ENCODE measurements around the gene GPR61.
A peak's percentile ranks its signal among the peaks of the same experiment; 100 is the strongest.

The GPR61 gene

DNA sequence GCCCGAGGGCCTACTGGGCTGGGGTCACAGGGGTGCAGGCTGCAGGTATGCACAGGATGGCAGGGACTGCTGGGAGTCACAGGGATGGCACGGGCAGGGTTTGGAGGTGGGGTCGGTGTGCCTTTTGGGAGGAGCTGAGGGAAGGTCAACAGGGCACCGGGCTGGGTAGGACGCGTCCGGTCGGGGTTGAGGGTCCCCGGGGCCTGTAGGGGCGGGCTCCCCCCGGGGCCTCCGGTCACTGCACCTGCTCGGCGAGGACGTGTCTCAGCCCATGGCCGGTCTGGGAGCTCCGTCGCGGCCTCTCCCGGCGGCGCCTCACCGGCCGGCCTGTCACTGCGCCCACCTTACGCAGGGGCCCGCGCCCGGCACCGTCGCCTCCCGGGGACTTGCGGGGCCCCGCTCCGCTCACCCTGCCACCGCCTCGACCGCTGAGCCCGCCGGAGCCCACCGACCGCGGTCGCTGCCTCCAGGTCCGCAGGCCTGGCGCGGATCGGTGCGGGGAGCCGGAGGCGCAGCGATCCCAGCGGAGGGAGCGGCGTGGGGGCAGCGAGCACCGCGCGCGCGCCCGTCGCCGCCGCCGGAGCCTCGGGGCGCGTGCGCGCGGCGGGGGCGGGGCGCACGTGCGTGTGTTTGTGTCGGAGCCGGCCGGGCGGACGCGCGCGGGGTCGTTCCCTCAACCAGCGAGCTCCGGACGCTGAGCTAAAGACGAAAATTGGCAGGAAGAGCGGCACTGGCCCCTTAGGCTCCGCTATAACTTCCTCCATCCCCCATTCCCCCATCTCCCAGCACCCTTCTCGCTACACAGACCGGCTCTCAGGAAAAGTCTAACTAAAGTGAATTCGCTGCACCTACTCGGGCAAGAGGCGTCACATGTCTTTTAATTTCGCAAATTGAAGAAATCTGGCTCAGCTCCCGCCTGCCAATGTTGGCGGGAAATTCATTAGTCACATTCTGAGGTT, 30.2 kb upstream of the GPR61 start, which contains the start of gene AMIGO1:
TSS of gene AMIGO1 (minus strand) at position 552 of the 959 bp plus-strand sequence. CDS start 815 bp downstream, outside the sequence.
- DNase-seq: peak; percentile 80

DNA sequence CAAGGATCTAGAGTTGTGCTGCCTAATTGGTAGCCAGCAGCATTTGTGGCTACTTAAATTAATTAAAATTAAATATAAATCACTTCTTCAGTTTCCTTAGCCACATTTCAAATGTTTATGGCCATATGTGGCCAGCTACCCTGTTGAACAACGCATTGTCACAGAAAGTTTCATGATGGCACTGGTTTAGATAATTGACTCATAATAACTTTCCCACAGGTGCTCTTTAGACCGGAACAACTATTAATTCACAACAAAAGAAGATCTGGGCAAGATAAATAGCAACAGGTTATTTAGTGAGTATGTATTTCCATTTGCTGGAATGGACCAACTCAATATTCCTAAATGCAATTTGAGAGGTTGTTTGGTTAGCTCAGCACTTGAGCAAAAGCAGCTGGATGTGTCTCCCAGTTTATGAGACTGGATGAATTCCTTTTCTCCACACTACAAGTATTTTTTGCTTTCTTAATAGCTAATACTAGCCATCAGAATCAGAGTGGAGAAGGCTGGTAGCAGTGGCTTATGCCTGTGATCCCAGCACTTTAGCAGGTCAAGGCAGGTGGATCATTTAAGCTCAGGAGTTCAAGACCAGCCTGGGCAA, 26.5 kb upstream of the GPR61 start:
- DNase-seq: no peak

DNA sequence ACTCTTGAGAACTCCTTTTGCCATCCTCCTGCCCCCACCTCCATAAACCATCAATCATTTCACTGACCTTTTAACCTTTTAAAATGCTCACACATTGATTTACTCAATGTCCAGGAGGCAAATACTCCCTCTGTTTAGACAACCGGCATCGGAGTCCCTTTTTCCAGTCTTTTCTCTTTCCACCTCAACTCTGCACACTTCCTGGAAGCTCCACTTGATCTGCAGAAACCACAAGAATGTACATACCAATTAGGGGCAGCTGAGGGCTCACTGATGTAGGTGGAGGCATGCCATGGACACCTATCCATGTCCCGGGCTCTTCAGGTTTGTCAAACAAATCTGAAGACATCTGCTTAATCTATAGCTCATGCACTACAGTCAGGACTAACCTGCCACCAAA, 24.8 kb upstream of the GPR61 start:
- no peak for DNase-seq

DNA sequence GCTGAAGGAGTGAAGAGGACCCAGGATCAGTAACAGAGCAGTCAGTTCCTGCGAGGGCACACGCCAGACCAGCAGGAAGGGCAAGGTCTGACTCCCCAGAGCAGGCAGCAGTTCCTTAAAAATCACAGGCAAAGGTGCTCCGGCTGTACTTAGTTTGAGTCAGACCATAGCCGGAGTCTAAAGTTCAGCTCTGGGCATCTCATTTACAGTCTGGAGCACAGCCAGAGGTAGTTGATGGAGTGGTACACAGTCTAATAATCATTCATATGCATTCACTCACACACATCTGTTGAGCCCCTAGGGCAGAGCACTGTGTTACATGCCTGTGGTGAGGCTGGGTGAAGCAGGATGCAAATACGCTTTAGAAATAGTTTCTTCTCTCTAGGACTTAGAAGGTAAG, 22.8 kb upstream of the GPR61 start:
- DNase-seq: no peak

DNA sequence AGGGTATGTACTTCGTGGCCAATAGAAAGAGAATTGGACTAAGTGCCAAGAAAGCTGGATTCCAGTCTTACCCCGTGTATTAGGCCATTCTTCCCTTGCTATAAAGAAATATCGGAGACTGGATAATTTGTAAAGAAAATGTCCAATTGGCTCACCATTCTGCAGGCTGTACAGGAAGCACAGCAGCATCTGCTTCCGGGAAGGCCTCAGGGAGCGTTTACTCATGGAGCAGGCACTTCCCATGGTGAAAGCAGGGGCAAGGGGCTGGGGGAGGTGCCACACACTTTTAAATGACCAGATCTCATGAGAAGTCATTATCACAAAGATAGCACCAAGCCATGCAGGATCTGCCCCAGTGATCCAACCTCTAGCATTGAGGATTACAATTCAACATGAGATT, 22.3 kb upstream of the GPR61 start:
- no peak for DNase-seq

DNA sequence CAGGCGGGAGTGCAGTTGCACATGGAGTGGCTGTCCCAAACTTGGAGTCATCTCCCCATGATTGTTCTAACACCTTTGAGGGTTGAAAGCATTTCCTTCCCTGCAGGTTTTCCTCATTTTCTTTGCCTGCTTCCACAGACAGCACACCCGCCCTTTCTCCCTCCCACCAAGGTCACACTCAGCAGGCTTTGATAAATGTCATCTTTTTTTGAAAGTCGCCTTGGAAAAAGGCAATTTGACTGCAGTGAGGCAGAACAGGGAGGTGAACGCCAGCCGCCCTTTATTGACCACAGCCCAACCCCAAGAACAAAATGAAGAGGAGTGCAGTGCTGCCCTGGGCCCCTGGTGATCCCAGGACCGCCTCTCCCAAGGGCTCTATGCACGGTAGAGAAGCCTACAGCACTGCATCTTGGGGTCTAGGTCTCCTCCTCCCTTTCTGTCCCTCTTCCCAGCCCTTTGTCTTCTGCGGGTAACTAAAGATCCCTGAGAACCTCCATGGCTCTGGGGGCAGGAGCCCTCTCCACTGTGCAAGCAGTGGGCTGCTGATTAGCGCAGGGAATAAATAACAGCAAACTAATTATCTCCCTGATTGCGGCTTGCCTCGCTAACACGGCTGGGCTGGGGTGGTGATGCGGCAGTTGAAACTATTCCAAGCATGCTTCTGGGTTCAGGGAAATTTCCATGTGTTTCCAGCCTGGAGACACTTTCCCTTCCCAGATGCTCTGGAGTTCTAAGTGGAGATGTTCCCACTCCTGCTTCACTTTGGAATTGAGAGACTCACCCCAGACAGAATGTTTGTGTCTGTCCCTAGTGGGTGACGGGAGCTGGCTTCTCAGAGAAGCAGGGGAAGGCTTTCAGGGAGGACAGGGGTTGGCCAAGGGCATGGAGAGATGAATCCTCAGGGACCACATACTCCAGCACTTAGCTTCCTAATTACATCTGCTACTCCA, 18.4 kb upstream of the GPR61 start:
- no peak for DNase-seq

DNA sequence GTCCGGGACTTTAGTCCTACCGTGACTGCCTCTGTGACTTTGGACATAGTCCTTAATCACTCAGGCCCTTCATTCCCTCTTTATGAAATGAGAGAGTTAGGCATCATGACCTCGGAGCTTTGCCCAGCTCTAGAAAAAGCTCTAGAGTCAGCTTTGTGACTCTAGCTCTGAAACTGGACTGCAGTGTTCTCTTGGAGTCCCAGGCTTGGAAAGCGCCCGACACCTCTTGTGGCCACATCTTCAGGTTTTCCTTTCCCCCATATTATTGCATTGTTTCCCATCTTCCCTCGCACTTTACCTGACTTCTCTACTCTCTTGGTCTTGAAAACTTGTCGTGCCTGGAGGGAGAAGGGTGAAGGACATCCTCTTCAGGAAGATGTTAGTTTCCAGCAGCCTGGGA, 17.6 kb upstream of the GPR61 start:
- DNase-seq: no peak

DNA sequence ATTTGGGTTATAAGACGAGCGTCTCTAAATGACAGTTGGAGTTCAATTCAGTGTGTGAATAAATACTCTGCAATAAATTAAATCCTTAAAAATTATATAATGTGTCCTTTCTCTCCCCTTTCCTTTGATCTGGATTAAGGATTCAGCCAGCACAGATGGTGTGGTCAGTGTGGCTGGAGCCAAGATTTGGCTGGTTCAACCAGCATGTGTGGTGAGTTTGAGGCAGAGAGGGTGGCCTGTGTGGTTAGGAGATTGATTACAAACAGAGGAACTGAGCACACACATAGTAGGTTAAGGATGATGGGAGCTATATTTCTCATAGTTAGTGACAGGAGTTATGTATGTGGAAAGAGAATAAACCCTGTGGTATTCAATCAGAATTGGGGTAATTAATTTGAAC, 16.0 kb upstream of the GPR61 start:
- DNase-seq: no peak

DNA sequence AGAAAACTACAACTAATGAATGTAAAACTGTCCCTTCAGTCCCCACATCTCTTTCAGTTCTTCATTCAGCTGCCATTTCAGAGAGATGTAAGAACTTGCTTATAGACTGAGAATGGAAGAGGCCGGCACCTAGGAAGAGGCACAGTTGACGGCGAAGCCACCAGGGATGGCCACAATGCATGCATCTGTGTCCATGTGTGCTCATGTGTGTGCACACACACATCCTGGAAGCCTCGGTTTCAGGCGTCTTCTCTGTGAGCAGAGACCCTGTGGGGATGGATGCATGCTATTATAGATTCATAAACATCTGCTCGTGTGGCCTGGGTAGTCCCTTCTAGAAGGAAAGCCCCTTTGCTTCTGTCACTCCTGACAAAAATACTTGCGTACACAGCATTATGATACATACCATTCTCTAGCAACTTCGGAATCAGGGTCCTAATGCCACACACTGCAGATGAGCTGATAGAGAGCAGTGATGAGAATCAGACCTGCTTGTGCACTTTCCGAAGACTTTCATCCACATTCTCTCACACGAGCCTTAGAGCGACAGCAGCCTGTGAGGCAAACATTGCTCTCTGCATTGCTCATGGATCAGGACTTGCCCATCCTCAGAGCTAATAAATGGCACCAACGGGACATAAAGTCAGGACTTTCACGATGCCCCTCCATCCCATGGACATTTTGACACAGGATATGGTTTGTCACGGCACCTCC, 12.4 kb upstream of the GPR61 start:
- no peak for DNase-seq

DNA sequence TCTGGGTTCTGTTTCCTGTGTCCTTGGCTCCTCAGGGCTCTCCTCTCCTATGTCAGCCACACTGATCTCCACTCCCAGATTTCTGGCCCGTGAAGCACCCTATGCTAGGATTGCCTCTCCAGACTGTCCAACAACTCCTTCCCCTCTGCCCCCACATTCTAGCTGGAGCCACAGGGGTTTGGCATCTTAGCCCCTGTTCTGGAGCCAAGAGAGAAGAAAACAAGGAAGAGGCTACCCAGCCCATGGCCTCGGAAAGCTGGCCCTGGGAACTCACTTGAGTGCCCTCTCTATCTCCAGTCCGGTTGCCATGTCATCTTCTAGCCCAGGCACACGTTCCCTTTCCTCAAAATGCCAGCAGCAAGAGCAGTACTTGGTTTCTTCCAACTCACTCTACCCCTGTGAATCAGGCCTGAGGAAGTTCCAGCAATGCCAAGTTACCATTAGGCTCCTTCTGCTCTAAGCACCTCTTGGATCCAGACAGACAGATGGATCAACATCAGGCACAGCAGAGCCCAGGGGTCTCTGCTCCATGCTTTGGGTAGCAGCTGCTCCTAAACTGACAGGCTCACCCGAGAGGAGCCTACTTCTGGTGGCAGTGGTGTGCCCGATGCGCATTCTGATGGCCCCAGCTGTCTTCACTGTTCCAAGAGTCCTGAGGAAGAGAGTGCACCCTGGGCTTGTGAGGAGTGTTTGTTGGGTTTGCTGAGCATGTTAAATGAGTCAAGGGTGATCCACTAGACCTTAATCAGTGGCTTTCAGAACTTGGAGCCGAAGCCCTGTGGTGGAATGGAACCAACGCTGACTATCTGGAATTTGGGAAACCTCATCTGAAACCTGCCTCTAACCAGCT, 11.6 kb upstream of the GPR61 start:
- DNase-seq: no peak

DNA sequence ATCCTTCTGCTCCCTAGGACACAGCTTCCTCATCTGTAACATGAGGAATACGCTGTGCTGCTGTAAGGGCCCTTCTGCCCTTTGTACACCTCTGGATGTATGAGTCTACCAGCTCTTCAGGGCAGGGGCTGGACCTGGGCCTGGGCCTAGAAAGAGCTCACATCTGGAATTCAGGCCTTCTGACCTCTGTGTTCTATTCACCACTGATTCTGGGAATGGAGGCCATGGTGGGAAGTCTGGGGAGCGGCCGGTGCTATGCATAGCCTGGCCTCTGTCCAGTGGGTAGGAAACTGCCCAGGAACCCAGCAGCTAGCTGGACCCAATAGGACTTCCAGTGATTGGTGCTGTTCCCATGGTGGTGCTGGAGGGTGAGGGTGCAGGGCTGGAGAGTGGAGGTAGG, 11.0 kb upstream of the GPR61 start:
- no peak for DNase-seq

DNA sequence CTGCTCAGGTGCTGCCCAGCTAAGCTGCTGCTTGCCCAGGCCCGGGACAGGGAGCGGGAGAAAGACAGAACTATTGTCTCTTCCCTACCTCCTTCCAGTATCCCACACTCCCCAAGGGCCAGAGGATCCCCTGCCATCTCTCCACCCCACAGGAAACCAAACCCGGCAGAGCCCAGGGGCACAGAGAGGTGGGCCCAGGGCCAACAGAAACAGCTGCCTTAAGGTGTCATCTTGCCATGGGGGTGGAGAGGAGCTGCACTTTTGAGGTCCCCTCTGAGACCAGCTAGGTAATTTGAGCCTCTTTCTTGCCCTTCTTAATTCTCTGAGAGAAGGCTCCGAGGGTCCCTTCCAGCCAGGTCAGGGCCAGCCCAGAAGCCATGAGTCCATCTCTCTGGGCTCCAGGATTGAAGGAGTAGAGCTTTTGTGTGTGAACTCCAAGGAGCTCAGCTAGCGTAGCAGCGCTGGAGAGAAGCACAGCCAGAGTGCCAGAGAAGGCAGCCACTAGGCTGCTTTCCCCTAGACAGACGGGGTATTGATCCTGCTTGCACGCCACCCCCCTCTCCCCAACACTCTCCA, 9.7 kb upstream of the GPR61 start:
- DNase-seq: peak; percentile 69

DNA sequence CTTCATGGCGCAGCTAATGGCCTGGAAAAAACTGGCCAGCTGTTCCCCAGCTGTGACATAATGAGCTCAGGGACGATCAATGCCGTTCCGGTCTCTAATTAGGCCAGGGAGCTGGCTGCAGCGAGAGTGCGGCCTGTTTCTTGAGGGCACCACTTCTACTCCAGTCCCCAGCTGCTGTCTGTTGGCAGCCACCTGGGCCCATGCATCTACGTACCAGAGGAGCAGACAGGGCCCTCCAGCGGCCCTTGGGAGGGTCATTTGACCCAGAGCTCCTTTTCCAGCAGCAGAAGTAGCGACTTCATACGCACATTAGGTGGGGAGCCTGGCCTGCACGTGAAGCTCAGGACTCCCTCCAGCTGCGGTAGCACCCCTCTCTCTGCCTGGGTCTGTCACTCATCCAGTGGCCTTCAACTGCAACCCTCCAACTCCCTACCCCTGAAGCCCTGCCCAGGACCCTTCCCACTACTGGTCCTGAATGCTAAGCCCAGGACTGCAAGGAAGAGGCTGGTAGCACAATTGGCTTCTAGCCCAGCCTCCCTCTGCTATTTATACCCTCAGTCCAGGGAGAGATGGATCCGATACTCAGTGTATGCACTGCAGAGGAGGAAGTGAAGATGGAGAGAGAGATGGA, 9.1 kb upstream of the GPR61 start:
- DNase-seq: peak; percentile 84

DNA sequence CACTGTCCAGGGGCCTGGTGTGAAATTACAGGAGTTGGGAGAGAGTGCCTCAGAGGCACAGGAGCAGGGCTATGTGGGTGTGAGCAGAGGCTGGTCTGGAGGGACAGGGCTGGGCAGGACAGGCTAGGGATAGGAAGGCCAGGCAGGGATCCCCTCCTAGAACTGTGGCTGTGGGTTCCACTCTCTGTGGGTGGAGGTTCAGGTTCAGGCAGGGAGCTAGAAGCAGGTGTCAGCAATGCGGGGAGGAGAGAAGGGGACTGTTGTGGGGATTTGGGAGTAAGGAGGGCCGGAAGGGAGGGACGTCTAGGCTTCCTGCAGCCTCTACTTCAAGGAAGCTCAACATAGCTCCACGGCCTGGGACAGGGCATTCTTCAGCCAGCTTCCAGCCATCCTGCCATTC, 8.3 kb upstream of the GPR61 start:
- DNase-seq: no peak

DNA sequence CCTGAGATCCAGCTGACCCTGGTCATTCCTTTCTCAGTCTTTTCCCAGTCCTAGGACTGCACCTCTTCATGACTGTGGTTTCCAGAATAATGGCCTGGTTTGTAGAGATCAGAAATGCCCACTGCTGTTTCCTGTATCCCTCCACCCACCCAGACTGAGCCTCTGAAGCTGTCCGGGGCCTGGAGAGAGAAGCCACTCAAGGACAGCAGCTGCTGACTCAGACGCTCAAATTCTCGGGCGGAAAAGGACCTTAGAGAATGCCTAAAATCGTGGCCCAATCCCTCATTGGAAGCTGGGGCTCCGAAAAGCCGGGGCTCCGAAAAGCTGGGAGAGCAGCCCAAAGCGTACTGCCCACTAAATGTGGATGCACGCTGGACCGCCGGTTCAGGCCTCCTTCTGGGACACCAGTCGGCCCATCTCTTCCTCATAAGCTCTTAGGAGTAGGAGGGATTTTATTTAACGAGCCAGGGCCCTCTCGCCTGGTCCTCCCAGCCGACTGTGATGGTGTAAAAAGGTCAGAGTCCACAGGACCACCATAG, 7.8 kb upstream of the GPR61 start:
- no peak for DNase-seq

DNA sequence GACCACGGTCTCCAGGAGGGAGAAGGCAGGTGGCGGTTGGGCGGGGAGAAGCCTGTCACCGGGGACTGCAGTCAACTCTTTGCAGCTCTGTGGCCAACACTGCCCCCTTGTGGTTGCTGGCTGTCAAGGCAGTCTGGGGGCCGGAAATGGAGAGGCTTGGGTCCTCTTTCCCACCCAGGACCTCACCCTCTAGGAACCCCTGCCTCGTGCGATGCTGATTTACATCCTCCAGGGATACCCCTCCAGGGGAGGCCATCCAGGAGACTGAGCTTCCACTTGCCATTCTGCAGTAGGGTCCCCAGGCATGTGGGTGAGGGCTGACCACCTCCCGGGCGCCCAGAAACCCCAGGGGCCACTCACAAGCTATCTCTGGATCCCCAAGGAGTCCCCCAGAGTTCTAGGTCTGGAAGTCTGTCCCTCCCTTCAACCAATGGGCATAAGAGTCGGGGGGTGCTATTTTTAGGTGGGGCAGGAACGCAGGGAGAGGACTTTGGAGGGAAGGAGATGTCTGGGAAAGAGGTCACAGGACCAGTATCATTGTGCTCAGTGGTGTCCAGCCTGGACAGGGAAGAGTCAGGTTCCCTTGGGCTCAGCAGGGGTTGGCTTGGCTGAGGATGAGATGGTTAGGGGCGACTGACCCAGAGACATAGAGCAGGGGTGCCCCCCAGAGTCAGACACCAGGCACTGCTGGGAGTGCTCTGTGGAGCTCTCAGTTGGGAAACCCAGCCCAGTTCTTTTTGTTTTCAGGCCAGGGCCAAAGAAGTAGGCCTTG, 7.1 kb upstream of the GPR61 start:
- DNase-seq: peak; percentile 88

DNA sequence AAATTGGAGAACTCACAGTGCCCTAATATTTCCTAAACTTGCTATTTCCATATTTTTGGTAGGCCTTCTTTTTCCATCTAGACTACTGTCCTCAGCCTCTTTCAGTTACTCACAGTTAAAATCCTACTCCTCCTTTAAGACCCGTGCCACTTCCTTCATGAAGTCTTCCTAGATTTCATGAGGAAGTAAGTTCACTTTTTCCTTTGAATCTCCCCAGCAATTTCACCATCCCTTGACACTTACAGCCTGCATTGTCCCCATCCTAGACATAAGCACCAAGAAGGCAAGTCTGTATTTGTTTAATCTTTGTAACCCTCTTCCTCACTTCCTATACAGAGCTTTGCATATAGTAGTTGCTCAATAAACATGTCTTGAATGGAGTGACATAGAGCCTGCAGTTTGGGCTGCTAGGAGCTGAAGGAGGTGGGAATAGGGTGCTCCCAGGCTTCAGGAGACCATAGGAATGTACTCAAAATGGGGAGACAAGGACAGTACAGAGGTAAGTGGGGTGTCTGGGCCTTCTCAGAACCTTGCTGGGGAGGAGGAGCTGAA, 5.3 kb upstream of the GPR61 start:
- no peak for DNase-seq

DNA sequence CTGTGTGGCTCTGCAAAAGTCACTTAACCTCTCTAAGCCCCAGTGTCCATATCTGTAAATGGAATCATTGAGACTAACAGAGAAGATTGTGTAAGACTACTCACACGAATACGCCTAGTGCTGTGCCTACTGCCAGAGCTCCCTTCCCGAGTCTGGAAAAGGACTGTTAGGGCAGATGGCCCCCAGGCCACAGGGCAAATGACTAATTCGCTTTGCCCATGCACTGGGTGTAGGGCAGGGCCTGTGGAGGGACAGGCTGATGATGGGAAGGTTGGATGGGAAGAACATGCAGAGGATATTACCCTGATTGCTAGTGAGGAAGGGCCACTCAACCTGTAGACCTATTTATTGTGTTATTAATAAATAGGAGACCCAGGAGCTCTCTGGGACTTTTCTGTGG, 4.2 kb upstream of the GPR61 start:
- DNase-seq: no peak

DNA sequence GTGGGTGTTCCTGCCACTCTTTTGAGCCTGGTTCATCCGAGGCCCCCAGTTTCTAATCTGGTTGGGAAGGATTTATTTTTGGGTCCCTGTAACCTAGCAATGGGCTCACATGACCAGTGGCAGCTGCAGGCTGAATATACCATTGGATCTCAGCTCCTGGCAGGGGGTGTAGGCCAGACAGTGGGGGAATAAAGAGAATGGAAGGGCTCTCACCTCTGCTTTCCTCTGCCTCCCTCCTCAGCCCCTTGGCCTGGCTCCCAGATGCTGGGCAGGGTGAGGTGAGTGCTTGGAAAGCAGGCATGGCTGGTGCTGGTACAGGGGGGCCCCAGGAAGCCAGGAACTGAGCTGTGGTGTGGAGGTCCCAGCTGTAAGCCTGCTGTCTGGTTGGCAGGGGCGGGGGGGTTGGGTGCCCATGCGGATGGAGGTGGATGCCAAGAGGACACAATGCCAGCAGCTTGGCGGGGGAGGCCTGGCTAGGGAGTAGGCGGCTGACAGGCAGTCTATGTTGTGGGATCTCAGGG, 3.6 kb upstream of the GPR61 start:
- DNase-seq: peak; percentile 71

Data from right hindlimb (tissue), 1 donor.